ENCODE measurements around the gene FLNC.

DNA sequence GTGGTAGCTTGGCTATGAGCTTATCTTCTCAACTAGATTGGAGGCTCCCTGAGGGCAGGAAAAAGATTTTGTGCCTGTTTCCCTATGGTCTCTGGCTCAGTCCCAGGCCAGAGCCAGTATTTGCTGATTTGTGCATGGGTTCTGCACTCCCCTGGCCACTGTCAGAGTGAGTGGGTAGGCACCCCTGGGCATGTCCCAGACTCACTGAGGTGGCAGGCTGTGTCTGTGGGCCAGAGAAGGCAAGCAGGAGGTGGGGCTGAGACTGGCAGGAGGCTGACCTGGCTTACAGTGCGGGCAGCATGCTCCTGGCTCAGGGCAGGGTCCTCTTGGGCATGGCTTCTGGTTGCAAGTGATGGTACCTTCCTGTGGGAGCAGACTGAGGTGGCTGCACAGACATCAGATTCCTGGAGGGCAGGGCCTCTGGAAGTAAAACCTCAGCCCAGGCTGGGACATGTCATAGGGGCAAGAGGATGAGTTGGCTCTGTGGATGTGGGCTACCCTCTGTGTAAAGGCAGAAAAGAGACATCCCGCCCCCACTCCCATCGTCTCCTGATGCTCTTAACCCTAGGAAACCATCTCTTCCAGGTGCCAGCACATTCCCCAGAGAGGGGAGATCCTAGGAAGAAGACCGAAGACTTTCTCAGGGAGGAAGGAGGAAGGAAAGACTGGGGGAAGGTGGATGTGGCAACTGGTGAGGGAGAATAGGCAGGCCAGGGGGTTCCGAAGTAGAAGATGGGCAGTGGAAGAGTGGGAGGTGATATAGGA lies 76.0 kb downstream of the FLNC start:
- TF ChIP-seq, protein P1, sequence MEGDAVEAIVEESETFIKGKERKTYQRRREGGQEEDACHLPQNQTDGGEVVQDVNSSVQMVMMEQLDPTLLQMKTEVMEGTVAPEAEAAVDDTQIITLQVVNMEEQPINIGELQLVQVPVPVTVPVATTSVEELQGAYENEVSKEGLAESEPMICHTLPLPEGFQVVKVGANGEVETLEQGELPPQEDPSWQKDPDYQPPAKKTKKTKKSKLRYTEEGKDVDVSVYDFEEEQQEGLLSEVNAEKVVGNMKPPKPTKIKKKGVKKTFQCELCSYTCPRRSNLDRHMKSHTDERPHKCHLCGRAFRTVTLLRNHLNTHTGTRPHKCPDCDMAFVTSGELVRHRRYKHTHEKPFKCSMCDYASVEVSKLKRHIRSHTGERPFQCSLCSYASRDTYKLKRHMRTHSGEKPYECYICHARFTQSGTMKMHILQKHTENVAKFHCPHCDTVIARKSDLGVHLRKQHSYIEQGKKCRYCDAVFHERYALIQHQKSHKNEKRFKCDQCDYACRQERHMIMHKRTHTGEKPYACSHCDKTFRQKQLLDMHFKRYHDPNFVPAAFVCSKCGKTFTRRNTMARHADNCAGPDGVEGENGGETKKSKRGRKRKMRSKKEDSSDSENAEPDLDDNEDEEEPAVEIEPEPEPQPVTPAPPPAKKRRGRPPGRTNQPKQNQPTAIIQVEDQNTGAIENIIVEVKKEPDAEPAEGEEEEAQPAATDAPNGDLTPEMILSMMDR (conservative IDR thresholded peaks at IDR 0.05; ENCODE audit: low read depth, low read length): no peak
- no peak for TF ChIP-seq POLR2A (IDR thresholded peaks at IDR 0.05; ENCODE audit: low read depth, low read length)
- TF ChIP-seq CEBPB (IDR thresholded peaks at IDR 0.05; ENCODE audit: low read depth, low read length): no peak
- no peak for TF ChIP-seq MXI1 (IDR thresholded peaks at IDR 0.05; ENCODE audit: borderline replicate concordance, low read depth, low read length)
- TF ChIP-seq BHLHE40 (IDR thresholded peaks at IDR 0.05; ENCODE audit: low read depth, low read length): no peak
- TF ChIP-seq, protein P2, sequence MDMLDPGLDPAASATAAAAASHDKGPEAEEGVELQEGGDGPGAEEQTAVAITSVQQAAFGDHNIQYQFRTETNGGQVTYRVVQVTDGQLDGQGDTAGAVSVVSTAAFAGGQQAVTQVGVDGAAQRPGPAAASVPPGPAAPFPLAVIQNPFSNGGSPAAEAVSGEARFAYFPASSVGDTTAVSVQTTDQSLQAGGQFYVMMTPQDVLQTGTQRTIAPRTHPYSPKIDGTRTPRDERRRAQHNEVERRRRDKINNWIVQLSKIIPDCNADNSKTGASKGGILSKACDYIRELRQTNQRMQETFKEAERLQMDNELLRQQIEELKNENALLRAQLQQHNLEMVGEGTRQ (IDR thresholded peaks at IDR 0.05; ENCODE audit: low read depth, low read length): no peak
- no peak for TF ChIP-seq SMC3 (IDR thresholded peaks at IDR 0.05; ENCODE audit: low read depth, low read length)
- TF ChIP-seq ELK1 (IDR thresholded peaks at IDR 0.05; ENCODE audit: borderline replicate concordance, low read depth, low read length): no peak
- no peak for TF ChIP-seq MAFK (IDR thresholded peaks at IDR 0.05; ENCODE audit: low read depth, low read length)
- TF ChIP-seq RCOR1 (IDR thresholded peaks at IDR 0.05; ENCODE audit: insufficient replicate concordance, low read length): no peak
- no peak for TF ChIP-seq FOS (IDR thresholded peaks at IDR 0.05; ENCODE audit: low read depth, low read length)

Data from IMR-90 (cell line).